HG03095 (cell line): Measurements from ENCODE around the gene BRSK1.

Source experiments
- ATAC-seq: cut with Tn5 transposase; IDR thresholded peaks from one replicate; pipeline ENCODE4 v1.9.1; 2021; ENCODE audit warnings: moderate library complexity; ENCODE audit not compliant: unreplicated experiment

Gene BRSK1

GRCh38 chr19:55283548-55284377, at the start of gene BRSK1:
BRSK1 (plus strand) TSS chr19:55283997; CDS start chr19:55284443, 446 bp downstream.
- ATAC-seq: no peak

GRCh38 chr19:55238030-55238429, 45.8 kb upstream of the BRSK1 start:
- ATAC-seq: no peak

GRCh38 chr19:55239004-55239403, 44.8 kb upstream of the BRSK1 start:
- no peak for ATAC-seq

- ATAC-seq: no peak
Observed at GRCh38 chr19:55240713-55241020, 43.1 kb upstream of the BRSK1 start.

- no peak for ATAC-seq
Observed at GRCh38 chr19:55241143-55241934, 42.5 kb upstream of the BRSK1 start.

- ATAC-seq: no peak
Observed at GRCh38 chr19:55241935-55242464, 41.8 kb upstream of the BRSK1 start.

- ATAC-seq: no peak
Observed at GRCh38 chr19:55242517-55242916, 41.3 kb upstream of the BRSK1 start.

GRCh38 chr19:55244004-55244680, 39.7 kb upstream of the BRSK1 start:
- no peak for ATAC-seq

GRCh38 chr19:55245236-55245904, 38.4 kb upstream of the BRSK1 start:
- no peak for ATAC-seq

GRCh38 chr19:55246462-55247451, 37.0 kb upstream of the BRSK1 start:
- ATAC-seq: no peak

- no peak for ATAC-seq
Observed at GRCh38 chr19:55247621-55248099, 36.1 kb upstream of the BRSK1 start.

GRCh38 chr19:55248166-55248675, 35.6 kb upstream of the BRSK1 start:
- ATAC-seq: no peak

GRCh38 chr19:55248704-55249103, 35.1 kb upstream of the BRSK1 start:
- no peak for ATAC-seq

GRCh38 chr19:55249841-55250240, 34.0 kb upstream of the BRSK1 start:
- ATAC-seq: no peak

- no peak for ATAC-seq
Observed at GRCh38 chr19:55250262-55251036, 33.3 kb upstream of the BRSK1 start.

- ATAC-seq: no peak
Observed at GRCh38 chr19:55251341-55252081, 32.3 kb upstream of the BRSK1 start.

- no peak for ATAC-seq
Observed at GRCh38 chr19:55252760-55253663, 30.8 kb upstream of the BRSK1 start.
